Ammon's horn (tissue), 1 donor: ENCODE results near the gene UBXN6.
A peak's percentile ranks its signal among the peaks of the same experiment; 100 is the strongest.

Experiments
- DNase-seq: peaks from one replicate; pipeline ENCODE4 v3.0.0-alpha.2; 2016; ENCODE audit warnings: low spot score

Gene UBXN6

GRCh38 chr19:4493929-4494690 is 36.5 kb upstream of the UBXN6 start:
- no peak for DNase-seq

- DNase-seq = peak; percentile 54
These were observed 35.7 kb upstream of the UBXN6 start for GRCh38 chr19:4493104-4493928.

GRCh38 chr19:4492337-4493103 is 34.9 kb upstream of the UBXN6 start:
- no peak for DNase-seq

GRCh38 chr19:4491446-4491845 is 33.9 kb upstream of the UBXN6 start:
- no peak for DNase-seq

- DNase-seq = no peak
These were observed 30.9 kb upstream of the UBXN6 start for GRCh38 chr19:4488496-4488895.

- no peak for DNase-seq
These were observed 30.0 kb upstream of the UBXN6 start for GRCh38 chr19:4487572-4487971.

GRCh38 chr19:4483385-4483784 is 25.8 kb upstream of the UBXN6 start:
- DNase-seq = no peak

GRCh38 chr19:4482721-4483364 is 25.2 kb upstream of the UBXN6 start:
- DNase-seq = no peak

- no peak for DNase-seq
These were observed 19.6 kb upstream of the UBXN6 start for GRCh38 chr19:4477034-4477801.

GRCh38 chr19:4474514-4475022 is 17.0 kb upstream of the UBXN6 start:
- DNase-seq = peak; percentile 82

- DNase-seq = no peak
These were observed 16.3 kb upstream of the UBXN6 start for GRCh38 chr19:4473763-4474513.

GRCh38 chr19:4473011-4473762 is 15.6 kb upstream of the UBXN6 start:
- no peak for DNase-seq

GRCh38 chr19:4472174-4472974 is 14.8 kb upstream of the UBXN6 start, which contains the start of gene HDGFL2:
Gene HDGFL2 (plus strand): TSS chr19:4472297. CDS start chr19:4472351, 54 bp downstream.
- no peak for DNase-seq

GRCh38 chr19:4471403-4472173 is 14.0 kb upstream of the UBXN6 start:
- peak; percentile 100 for DNase-seq

- no peak for DNase-seq
These were observed 10.2 kb upstream of the UBXN6 start for GRCh38 chr19:4467835-4468234.

- DNase-seq = no peak
These were observed 7.4 kb upstream of the UBXN6 start for GRCh38 chr19:4464815-4465581.
